AG08396 (cell line): ENCODE measurements around the gene CTRB2.
"Not testable (repeated sequence)": the region's sequence is repeated elsewhere in the genome, so short reads cannot be mapped to it uniquely, and the experiment has no call there.

Experiments
- DNase-seq: peaks from one replicate; pipeline ENCODE4 v3.0.0; 2012; ENCODE audit warnings: low spot score, mixed read lengths

Gene CTRB2

GRCh38 chr16:75226550-75227360 is 19.8 kb upstream of the CTRB2 start:
- no peak for DNase-seq

DNA sequence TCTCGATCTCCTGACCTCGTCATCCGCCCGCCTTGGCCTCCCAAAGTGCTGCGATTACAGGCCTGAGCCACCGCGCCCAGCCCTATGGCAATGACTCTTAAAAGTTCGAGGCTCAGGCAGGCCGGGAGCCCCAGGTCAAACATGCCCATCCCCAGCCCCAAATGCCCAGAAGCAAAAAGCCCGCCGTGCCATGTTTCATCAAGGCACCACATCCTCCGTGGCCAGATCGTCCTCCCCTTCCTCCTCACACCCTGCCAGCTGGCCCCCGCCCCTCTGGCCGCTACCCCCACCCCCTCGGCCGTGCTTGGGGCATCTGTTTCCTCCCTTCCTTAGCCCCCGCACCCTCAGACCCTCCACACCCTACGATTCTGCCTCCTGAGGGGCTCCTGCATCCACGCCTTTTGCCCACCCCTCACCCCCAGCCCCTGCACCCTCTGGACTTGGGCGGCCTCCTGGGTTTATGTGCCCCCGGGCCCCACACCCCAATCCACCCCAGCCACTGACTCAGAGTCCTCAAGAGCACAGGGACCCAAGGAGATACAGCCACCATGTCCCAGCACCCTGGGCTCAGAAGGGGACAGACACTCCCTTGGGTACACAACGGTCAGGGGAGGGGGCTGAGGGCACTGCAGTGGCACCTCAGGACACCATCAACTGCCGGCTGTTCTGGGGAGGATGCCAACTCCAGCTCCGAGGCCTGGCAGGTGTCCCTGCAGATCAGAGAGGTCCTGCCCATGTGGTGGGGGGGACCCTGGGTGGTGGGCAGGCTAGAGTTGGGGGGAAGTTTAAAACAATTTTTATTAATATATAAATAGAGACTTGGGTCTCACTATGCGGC is 18.9 kb upstream of the CTRB2 start:
- DNase-seq, result no peak

- DNase-seq, result no peak
Observed at GRCh38 chr16:75225092-75225491, 18.1 kb upstream of the CTRB2 start.

- DNase-seq, result no peak
Observed at GRCh38 chr16:75224306-75225082, 17.5 kb upstream of the CTRB2 start.

DNA sequence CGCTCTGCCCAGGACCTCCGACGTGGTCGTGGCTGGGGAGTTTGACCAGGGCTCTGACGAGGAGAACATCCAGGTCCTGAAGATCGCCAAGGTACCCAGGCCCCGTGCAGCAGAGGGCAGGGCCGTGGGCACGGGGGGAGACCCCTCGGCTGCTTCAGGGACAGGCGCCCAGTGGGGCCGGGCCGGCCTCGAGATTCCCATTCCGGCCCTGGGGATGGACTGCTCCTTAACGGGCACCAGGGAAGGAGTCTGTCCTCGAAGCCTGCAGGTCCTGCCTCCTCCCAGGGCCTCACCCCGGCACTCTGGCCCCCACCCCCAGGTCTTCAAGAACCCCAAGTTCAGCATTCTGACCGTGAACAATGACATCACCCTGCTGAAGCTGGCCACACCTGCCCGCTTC is 16.2 kb upstream of the CTRB2 start:
- DNase-seq, result not testable (repeated sequence)

GRCh38 chr16:75222271-75222783 is 15.4 kb upstream of the CTRB2 start:
- DNase-seq, result no peak

GRCh38 chr16:75219838-75220237 is 12.9 kb upstream of the CTRB2 start:
- DNase-seq, result no peak

DNA sequence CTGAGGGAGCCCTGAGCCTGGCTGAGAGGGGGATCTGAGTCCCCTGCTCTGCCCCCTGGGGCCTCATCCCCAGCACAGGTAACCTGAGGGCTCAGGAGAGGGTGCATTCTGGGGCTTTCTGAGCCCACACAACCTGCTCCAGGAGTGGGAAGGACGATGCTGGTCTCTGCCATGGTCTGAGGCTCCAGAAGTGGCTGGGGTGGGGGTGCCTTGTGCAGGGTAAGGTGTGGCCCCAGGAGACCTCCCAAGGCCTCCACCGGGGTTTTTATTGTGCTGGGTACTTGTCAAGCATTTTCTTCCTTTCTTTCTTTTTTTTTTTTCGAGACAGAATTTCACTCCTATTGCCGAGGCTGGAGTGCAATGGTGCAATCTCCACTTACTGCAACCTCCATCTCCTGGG is 12.1 kb upstream of the CTRB2 start:
- DNase-seq, result no peak

DNA sequence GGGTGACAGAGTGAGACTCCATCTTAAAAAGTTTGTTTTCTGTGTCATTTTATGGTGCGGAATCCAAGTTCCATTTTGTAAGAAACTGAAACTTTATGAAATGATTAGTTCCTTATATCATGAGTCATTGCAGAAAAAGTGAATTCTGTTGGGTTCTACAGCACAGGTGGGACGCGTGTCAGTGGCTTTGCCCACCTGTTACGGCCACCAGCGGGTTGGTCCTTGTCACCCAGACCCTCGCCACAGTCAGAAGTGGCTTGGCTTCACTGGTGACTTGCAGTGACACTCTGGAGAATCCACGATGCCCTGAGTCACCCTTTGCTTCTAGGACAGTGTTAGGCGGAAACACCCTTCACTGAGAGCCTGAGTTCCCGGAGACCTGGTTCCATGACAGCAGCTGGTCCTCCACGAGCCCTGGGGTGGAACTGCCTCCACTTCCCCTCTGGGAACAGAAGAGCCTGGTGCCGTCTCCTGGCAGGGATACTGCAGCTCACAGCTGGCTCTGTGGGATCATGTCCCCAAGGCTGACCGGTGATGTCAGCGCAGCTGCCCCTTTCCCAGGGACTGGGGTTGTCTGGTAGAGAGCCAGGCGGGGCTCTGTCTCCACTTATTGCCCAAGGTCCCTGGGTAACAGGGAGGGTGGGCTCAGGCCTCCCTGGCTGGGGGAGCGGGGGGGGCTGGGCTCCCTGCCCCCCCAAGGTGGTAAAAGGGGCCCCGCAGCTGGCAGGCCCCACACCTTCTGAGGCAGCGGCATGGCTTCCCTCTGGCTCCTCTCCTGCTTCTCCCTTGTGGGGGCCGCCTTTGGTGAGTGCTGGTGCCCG is 11.5 kb upstream of the CTRB2 start, which contains the start of gene CTRB1:
CTRB1 (plus strand) TSS at position 733 of the 821 bp plus-strand sequence; CDS start at position 753, 20 bp downstream.
- DNase-seq, result no peak

- DNase-seq, result no peak
Observed at GRCh38 chr16:75217389-75217851, 10.5 kb upstream of the CTRB2 start.

DNA sequence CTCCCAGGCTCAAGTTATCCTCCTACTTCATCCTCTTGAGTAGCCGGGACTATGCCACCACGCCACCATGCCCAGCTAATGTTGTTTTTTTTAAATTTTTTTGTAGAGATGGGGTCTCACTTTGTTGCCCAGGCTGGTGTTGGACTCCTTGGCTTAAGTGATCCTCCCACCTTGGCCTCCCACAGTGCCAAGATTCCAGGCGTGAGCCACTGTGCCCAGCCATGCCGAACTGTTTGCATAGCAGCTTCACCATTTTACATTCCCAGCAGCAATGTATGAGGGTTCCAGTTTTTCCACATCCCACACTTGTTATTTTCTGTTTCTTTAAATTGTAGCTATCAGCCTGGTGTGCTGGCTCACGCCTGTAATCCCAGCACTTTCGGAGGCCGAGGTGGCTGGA is 9.6 kb upstream of the CTRB2 start:
- DNase-seq, result no peak

- DNase-seq, result no peak
Observed at GRCh38 chr16:75216127-75216526, 9.2 kb upstream of the CTRB2 start.

- DNase-seq, result not testable (repeated sequence)
Observed at GRCh38 chr16:75211286-75211685, 4.3 kb upstream of the CTRB2 start.

DNA sequence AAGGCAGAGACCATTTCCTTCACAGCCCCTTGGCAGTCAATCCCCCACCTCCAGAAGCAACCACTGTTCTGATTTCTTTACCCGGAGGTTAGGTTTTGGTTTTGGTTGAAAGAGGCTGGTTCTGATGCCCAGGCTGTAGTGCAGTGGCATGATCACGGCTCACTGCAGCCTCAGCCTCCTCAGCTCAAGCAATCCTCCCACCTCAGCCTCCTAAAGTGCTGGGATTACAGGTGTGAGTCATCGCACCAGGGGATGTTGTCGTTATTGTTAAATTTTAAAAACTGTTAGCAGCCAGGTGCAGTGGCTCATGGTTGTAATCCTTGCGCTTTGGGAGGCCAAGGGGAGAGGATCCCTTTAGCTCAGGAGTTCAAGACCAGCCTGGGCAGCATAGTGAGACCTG is 3.0 kb upstream of the CTRB2 start:
- DNase-seq, result no peak

- not testable (repeated sequence) for DNase-seq
Observed at GRCh38 chr16:75209514-75209913, 2.6 kb upstream of the CTRB2 start.

DNA sequence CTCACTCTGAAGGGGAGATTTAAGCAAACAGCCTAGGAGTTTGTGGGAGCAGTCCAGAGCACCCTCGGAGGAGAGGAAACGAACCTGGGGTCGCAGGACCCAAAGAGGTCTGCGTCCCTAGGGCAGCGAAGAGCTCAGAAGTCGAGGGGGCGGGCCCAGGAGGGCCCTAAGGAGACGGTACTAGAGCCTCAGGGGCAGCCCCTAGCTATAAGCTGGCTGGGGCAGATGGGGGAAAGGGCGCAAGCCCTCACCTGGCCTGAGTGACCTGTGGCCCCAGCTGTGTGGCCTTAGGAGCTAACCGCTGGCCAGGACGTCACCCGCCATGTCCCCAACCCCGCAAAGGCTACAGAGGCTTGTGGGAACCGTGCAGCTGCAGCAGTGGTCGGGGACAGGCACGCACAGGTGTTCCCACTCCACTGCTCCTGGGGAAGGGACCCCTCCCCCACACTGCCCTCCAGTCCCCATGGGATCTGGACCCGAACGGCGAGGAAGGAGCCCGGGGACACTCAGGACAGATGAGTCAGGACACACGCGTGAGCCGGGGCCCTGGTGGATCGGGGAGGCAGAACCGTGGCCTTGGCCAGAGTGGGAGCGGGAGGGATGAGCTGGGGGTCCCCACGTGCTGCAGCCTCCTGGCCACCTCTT is 2.0 kb upstream of the CTRB2 start:
- DNase-seq, result no peak

- DNase-seq, result no peak
Observed at GRCh38 chr16:75208242-75208825, 1.4 kb upstream of the CTRB2 start.

GRCh38 chr16:75207831-75208230 is 870 bp upstream of the CTRB2 start:
- DNase-seq, result no peak

GRCh38 chr16:75205961-75206748 is 806 bp downstream of the CTRB2 start:
- DNase-seq, result not testable (repeated sequence)
